Sciatic nerve (tissue), 2 donors: ENCODE data around the gene SERINC5. TPM values are rescaled to one million over a fixed set of nuclear protein-coding genes. Genes with fewer than 3 reads are reported as not detected.

Source experiments
- ATAC-seq: fragments of 200-7000 bp; cut with Tn5 transposase; one replicate; pipeline ENCODE4 v1.9.1; 2020; ENCODE audit warnings: mild to moderate bottlenecking, moderate library complexity
- DNase-seq: peaks from one replicate; pipeline ENCODE4 v3.0.0-alpha.2; 2020; ENCODE audit warnings: low spot score
- intact Hi-C: fragments of 100-400 bp; cut with DNase I; formaldehyde crosslinking; loops from one replicate; pipeline ENCODE4 v1.14.2; 2022
- total RNA-seq: library from RNA; stranded (reverse); fragmentation: NEBNext Ultra II Directional; extraction: Animal tissue kit (Norgen Biotek cat#: 25700); gene quantifications from one replicate; pipeline ENCODE4 v1.2.1, GENCODE V29; 2021
- donor health status: DM: no; HTN: no; CAD: no.
- donor health status: DM: no; HTN: no; CAD: no.

SERINC5 gene
- total RNA-seq, 1 donor from 2014 or later, result 70.2 TPM

DNA sequence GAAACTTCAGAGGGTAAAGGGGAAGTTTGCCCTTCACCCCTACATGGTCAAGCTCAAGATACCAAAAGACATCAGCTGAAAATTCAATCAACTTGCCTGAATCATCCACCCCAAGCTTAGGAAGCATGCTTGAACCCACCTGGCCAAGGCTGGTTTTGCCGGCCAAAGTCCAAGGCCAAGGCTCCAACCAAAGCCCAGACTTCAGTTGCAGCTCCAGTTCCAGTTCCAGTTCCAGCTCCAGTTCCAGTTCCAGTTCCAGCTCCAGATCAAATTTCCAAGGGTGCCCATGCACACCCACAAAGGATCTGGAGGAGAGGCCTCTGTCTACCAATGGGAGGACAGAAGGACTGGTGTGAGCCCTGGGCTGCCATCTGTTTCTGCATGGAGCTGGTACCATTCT, 4.6 kb upstream of the SERINC5 start:
- intact Hi-C loops, result no loop called here
- DNase-seq (no peak), ATAC-seq (no peak)

DNA sequence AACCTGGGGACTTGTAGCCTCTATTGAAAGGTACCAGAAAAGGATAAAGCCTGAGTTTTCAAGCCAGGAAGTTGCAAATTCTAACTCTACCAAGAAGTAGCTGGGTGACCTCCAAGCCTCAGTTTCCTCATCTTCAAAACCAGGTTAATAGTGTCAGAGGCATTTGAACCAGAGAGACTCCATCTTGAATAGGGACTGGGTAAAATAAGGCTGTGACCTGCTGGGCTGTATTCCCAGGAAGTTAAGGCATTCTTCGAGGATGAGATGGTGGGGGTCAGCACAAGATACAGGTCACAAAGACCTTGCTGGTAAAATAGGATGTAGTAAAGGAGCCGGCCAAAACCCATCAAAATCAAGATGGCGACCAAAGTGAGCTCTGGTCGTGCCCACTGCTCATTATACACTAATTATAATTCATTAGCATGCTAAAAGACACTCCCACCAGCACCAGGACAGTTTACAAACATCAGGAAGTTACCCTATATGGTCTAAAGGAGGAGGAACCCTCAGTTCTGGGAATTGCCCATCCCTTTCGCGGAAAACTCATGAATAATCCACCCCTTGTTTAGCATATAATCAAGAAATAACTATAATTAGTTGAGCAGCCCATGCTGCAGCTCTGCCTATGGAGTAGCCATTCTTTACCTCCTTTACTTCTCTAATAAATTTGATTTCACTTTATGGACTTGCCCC, 3.8 kb upstream of the SERINC5 start:
- DNase-seq (no peak), ATAC-seq (no peak)
- intact Hi-C loops, result loop anchor here (10.0 kb wide), 1 partner anchor 115 kb away; no protein-coding TSS in a partner anchor

DNA sequence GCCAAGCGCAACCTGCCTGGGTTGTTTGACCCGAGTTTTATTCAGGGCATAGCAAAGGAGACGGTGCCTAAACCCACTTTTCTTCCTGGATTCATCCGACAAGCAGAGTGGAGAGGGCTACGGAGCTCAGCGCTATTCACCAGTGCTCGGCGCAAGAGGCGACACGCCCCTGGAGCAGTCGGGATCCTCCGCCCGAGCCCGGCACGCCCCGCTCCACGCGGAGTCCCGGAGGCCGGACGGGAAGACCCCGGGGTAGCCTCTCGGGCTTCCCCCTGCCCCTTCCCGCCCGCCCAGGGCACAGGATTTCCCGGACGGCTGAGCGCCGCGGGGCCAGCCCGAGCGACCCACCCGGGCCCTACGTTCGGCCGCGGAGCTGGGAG, 427 bp downstream of the SERINC5 start:
- peak; percentile 82 for DNase-seq
- ATAC-seq, result peak; percentile 77

DNA sequence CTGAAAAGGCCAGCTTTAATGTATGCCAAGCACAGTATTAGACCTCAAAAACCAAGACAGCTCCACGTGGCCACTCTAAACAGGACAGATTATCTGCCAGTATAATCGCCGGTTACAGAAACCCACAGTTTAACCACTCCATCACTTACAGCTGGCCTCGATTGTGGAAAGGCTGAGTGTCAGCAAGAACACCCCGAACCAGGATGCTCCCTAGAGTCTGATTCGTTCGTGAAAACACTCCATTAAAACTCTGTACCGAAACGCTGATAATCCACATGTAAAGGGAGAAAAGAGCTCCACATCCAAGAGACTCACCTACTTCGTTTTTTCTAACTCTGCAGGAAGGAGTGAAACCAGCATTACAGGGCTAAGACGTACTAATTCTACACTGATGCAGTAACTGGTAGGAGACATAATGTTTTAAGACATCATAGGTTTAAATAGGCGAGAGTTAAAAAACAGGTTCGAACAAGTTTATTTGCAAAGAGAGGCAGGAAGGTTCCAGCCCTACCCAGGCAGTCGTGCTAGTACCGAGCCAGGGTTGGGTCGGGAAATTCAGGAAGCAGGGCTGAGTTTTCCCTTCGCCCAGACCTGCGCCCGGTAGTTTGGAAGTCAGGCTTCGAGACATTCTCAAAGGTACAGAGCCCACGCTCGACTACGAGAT, 949 bp downstream of the SERINC5 start:
- intact Hi-C loops, result loop anchor here (10.0 kb wide), 1 partner anchor 110 kb away; no protein-coding TSS in a partner anchor
- no peak for DNase-seq
- ATAC-seq, result peak; percentile 7

More for the DNA sequence above, 427 bp downstream of the SERINC5 start:
- intact Hi-C loops, result loop anchor here (10.0 kb wide), 1 partner anchor 111 kb away; no protein-coding TSS in a partner anchor

DNA sequence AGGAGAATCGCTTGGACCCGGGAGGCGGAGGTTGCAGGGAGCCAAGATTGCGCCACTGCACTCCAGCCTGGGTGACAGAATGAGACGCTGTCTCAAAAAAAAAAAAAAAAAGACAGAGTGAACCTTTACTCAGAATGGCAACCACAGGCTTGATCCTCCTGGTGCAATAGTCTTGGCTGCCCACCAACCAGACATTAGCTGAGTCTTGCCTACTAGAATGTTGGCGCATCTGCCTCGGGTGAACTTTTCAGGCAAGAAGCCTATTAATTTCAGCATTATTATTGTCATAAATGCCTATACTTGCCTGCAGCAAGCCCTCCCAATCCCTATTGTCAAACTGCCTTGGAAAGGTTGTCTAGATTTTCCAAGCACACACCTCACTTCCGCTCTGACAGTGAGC, 4.2 kb downstream of the SERINC5 start:
- DNase-seq (no peak), ATAC-seq (no peak)
- intact Hi-C loops, result loop anchor here (10.0 kb wide), 1 partner anchor 107 kb away; no protein-coding TSS in a partner anchor

DNA sequence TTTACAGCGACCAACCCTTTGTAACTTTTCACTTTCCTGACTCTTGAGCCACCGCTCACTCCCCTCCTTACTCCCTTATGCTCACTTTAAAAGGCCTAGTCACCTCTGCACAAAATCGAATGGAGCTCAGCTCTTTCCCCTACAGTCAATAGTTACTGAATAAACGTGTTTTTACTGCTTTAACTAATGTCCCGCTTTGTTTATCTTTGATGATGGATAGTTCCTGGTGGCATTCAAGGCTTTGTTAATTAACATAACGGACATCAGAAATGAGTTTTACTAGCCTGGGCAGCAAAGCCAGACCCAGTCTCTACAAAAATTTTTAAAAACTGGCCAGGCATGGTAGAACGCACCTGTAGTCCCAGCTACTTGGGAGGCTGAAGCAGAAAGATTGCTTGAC, 5.0 kb downstream of the SERINC5 start:
- ATAC-seq, result no peak
- intact Hi-C loops, result loop anchor here (10.0 kb wide), 1 partner anchor 106 kb away; no protein-coding TSS in a partner anchor

DNA sequence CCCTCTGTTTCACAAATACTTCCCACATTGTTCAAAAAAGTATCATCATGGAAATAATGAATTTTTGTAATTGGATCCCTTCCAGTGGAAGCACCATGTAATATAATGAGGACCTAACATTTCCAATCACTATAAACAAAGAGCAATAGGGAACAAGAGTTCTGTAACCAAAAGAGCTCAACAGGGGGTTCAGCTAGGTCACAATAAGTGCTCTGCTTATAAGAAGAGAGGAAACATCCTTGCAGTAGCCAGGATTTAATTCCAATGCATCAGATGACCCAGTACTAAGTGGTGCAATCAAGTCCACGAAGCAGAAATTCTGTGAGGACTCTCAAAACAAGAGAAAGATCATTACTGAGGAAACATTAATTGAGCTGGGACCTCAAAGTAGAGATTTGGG, 5.9 kb downstream of the SERINC5 start:
- ATAC-seq (no peak), DNase-seq (no peak)
- intact Hi-C loops, result loop anchor here (10.0 kb wide), 1 partner anchor 105 kb away; no protein-coding TSS in a partner anchor

More for the DNA sequence above, 5.0 kb downstream of the SERINC5 start:
- no peak for DNase-seq

DNA sequence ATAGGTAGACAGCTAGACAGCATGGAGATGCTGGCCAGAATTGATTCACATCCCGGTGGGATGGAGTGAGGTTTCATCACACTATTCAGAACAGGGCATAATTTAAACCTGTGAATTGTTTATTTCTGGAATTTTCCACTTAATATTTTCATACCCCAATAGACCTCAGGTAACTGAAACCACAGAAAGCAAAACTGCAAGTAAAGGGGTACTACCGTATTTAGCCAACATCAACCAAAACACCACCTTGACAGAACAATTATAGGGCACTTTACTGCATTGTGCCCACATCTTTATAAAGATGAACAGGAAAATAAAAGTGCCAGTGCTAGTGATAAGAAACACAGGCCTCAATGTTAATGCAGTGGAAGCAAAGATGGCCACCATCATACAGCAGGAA, 7.5 kb downstream of the SERINC5 start:
- intact Hi-C loops, result no loop called here
- DNase-seq (no peak), ATAC-seq (no peak)

DNA sequence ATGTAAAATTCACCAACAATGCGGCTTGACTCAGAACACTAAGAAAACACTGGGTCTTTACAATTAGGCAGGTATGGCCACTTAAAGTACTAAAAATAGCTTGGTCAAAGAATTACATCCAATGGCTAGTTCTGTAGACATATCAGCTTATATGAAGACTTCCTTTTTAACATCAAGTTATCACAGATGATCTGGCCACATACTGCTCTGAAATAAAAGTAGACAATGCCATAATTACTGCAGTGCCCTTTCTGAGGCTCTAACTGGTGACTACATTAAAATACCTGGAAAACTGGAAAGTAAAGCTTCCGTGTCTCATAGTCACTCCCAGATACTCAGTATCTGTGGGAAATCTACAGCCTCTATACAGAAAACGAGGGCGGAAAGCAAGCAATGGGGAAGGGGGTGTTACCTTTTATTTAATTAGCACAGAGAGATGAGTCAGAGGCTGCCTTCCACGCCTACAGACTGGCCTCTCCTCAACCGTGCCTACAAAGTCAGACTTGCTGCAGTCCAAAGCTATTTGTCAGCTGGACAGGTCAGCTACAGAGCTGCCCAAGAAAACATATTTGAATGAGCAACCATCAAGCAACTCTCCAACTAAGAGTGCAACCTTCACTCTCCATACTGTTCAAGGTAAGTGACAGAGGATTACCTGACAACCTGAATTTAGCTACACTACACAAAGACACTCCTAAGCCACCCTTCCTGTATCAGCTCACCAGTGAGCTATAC, 8.7 kb downstream of the SERINC5 start:
- intact Hi-C loops, result no loop called here
- DNase-seq (no peak), ATAC-seq (peak; percentile 78)

DNA sequence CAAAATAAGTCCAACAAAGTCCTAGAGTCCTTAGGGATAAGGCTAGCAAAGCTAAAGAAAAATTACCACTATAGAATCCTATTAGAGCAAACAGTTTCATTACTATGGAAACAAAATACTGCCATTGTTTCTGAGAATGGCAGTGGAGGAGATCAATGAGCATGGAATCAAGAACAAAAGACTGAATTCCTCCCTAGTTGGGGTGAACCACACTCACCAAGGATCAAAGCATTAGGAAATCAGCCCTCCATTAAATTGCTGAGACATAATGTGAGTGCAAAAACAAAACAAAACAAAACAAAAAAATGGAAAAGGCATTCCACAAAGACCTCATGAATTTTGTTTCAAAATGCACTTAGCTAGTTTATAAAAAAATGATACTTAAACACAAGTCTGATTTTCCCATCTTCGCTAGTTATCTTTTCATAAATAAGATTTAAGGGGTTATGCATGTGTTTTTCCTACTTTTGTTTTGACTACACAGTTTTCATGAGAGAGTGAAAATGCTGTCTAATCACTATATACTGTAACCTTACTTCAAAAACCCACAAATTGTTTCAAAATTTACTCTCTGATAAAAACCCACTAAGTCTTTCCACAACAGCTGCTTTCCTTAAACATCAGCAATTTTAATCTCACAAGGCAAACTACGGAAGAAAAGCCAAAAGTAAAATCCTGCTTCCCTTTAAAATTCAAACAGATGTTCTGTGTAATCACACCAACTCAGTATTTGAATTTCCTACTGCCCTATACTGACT, 9.7 kb downstream of the SERINC5 start:
- intact Hi-C loops, result no loop called here
- DNase-seq (no peak), ATAC-seq (peak; percentile 47)

DNA sequence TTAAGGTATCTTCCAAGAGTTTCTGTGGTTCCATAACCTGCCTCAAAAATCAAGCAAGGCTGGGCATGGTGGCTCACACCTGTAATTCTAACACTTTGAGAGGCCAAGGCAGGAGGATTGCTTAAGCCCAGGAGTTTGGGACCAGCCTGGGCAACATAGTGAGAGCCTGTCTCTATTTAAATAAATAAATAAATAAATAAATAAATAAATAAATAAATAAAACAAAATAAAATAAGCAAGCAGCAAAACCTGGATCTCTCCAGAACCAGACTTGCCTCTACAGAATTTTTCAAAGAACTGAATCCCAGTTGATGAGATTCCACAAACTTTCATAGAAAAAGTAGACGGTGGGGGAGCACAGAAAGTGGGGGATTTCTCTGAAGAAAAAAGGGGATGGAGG, 12.3 kb downstream of the SERINC5 start:
- intact Hi-C loops, result no loop called here
- DNase-seq (no peak), ATAC-seq (no peak)

DNA sequence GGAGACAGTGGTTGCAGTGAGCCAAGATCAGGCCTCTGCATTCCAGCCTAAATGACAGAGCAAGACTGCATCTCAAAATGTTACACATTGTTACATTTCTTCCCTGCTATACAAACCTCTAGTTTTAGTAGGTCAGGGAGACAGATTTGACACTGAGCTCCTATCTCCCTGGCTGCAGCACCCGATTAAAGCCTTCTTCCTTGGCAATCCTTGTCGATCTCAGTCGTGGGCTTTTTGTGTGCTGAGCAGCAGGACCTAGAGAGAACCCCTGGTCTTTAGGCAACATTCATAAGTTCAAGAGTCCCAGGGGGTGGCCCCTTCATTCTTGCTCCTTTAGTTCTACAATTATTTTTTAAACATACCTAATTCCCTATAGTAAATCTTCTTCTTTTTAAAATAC, 13.0 kb downstream of the SERINC5 start:
- ATAC-seq (no peak), DNase-seq (no peak)
- intact Hi-C loops, result no loop called here

DNA sequence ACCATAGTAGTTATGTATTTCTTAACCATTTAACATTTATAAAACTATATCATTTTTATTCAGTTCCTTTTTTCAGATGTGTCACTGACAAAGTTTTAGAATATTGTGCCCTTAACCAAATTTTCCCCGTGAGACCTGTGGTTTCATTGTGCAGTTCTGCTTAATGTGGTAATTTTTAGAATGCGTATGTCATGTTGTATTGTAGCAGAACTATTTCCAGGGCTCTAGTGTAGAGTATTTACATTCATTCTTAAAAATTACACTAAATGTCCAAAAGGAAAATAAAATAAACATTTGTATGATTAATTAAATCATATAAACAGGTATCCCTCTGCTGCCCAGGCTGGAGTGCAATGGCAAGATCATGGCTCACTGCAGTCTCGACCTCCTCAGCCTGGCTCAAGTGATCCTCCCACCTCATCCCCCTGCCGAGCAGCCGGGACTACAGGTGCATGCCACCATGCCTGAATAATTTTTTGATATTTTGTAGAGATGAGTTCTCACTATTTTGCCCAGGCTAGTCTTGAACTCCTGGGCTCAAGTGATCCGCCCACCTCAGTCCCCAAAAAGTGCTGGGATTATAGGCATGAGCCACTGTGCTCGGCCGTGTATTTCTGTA, 15.4 kb downstream of the SERINC5 start:
- ATAC-seq (no peak), DNase-seq (no peak)
- intact Hi-C loops, result no loop called here

DNA sequence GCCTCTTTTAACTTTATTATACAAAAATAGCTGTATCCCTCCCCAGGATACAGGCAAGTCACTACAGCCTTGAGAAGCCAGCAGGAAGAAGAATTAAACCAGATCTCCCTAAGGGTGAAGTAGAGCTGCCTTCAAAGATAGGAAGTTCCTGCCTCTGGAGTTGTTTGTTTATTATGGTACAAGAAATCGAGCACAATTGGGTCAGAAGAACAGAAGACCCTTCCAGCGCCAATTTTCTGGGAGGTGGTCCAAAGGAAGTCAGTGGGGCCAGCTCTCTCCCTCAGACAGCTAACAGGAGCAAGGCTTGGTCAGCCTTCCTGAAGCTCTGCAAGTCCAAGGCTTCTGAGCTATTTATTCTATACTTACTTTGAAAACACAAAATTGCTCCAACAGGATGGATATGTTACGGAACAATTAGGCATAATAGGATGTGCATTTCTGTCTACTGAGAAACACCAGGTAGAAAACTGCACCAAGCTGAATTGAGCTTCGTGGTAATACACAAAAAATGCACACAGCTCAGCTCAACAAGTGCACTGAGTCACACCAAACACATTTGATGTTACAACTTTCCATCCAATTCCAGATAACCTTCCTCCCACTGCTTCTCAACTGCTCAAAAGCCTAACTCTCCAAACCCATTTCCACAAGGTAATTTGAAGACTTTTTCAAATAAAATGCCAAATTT, 16.0 kb downstream of the SERINC5 start:
- DNase-seq, result no peak
- peak; percentile 55 for ATAC-seq
- intact Hi-C loops, result no loop called here

DNA sequence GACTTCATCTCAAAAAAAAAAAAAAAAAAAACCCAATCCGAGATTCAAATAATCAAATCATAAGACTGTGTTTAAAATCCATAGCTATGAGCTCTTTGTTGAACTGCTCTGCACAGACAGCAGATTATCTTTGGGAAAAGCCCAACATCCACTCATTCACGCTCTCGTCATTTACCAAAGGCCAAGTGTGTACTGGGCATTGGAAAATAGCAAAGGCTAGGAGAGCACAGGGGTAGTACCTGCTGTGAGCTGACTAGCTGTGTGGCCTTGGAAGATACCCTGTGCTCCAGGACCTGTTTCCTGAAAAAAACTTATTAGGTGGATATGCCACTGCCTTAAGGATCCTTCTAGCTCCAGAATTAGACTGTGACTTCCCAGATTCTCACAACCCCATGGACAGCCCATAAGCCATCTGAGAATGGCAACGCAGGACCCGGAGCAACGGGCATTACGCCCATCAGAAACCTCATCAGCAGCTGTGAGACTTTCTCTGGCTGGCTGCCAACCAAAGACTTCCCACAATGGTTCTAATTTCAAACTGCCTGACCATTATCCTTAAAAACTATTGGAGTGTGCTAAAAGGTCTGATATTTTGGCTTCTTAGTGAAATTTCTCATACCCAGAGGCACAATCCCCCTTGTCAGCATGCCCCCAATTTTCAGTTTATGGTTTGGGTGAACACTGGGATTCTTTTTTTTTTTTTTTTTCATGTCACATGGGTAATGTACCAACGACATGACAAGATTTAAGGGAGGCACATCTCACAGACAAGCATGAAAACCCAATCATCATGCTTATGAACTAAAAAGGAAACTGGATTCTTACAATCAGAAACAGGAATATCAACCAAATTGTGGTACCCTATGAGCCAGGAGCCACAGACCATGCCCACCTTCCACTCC, 16.8 kb downstream of the SERINC5 start:
- DNase-seq (peak; percentile 81), ATAC-seq (peak; percentile 79)
- intact Hi-C loops, result no loop called here

DNA sequence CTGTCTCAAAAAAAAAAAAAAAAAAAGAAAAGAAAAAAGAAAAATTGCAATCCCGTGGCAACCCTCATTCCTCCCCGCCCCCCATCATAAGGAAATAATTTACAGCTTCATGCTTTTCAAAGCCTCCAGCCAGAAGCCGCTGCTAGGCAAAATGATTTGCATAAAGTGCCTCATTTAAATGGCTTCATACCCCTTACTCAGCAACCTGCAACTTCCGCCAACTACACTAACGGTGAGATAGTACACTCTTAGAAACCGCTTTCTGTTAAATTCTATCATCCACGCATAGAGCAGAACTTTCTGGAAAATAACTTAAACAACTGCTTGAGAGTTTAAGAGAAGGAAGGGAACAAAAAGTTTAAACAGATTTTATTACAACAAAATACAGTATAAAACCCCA, 17.8 kb downstream of the SERINC5 start:
- DNase-seq, result no peak
- intact Hi-C loops, result no loop called here
- no peak for ATAC-seq

DNA sequence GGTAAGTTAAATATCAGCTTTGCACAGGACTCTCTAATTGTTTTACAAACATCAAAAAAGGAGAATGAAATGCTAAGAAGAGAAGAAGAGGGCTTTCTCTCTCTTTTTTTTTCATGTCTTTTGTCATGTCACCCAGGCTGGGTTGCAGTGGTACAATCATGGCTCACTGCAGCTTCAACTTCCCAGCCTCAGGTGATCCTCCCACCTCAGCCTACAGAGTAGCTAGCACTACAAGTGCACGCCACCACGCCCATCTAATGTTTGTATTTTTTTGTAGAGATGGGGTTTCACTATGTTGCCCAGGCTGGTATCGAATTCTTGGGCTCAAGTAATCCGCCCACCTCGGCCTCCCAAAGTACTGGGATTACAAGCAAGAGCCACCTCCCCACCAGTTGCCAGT, 18.6 kb downstream of the SERINC5 start:
- intact Hi-C loops, result no loop called here
- no peak for DNase-seq
- ATAC-seq, result no peak
